ENCODE measurements around the gene IL25.

- no peak for TF ChIP-seq EP300 (IDR thresholded peaks at IDR 0.05; ENCODE audit: borderline replicate concordance)
- TF ChIP-seq MAX (IDR thresholded peaks at IDR 0.05): no peak
These were observed 51.0 kb downstream of the IL25 start for GRCh38 chr14:23423657-23424056.
